GM19324 (cell line): ENCODE measurements around the gene MLC1.

Experiments used
- ATAC-seq: cut with Tn5 transposase; IDR thresholded peaks from one replicate; pipeline ENCODE4 v1.9.1; 2021; ENCODE audit warnings: mild to moderate bottlenecking, moderate library complexity; ENCODE audit not compliant: unreplicated experiment, low FRiP score

The MLC1 gene

GRCh38 chr22:50017701-50018224 is 67.5 kb downstream of the MLC1 start:
- ATAC-seq = no peak

DNA sequence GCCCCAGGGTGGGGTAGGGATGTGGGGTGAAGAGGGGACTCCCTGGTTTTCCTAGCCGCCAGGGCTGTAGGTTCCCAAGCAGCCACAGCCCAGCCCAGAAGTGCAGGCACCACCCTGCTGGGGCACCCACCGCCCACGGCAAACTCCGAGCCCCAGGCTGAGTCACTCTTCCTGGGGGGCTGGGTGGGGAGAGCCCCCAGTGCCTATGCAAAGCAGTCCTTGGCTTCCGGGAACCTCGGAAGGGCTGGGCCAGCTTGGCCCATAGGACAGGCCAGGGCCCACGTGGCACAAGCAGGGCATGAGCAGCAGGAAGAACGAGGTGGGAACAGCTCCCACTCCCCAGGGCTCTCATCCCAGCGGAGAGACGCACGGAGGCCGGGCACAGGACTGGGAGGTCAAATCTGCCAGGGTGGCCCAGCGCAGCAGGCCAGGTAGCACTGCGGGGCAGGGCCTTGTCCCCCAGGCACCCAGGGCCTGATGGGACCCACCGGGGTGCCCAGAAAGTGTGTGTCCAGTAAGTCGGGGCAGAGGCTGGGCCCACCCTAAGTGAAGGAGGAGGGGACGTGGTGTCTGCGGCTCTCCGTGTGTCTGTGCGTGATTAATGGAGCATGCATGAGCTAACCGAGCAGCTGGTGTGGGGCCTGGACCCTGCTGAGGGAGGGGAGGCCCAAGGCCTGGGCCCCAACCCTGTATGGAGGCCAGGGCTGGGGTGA is 68.1 kb downstream of the MLC1 start:
- ATAC-seq = no peak

DNA sequence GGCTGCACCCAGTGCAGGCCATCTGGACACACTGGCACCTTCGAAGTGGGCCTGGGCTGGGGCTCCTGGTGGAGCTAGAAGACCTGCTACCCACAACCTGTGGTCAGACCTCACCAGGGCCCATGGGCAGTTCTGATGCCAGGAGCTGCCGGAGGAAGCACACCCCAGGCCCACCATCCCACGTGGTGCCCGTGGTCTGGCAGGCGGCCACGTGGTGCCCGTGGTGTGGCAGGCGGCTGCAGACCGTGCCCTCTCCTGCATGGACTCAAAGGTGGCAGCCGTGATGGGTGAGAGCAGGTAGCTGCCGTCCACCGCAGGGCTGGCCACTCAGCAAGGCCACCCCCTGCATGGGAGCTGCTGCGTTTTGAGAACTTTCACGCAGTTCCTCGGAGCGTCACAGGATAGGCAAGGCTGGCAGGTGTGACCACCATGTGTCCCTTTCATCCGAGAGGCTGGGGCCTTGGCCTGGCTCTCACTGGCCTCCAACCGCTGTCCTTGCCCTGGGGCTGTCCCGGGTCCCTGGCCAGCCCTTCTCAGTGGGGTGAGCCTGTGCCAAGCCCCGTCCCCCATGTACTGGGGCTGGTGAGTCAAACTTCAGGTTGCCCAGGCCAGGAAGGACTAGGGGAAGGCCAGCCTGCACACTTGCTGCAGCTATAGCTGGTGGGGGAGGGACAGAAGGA is 68.8 kb downstream of the MLC1 start:
- no peak for ATAC-seq

DNA sequence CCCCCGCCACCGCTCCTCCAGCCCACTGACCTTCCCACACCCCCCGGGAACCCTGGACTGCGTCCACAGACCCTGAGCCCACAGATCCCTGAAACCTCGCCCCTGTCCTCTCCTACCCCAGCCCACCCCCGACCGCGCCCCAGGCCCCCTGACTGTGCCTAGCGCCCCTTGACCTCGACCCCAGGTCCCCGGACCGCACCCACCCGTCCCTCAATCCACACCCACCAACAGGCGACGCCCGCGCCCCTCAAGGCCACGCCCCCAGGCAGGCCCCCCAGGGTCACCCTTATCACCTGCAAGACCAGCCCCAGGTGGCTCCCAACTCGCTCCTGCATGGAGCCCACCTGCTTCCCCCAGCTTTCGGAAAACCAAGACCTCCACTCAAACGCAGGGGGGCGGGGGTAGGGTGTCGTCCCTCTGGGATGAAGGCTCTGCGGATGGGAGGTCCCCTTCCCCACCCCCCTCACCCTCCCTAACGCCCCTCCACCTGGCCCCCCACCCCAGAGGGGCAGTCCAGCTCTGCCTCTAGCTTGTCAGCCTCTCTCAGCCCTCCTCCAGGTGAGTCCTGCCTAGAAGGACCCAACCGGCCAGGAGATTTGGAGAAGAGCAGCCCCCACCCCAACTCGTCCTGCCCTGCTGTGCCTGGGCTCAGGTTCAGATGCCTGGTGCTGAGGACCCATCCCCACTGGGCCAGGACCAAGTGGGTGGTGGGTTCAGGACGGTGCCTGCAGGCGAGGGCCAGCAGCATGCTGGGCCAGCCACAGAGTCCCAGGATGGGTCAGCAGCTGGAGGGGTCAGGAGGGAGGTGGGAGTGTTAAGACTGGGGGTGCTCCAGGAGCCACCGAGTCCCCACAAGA is 69.5 kb downstream of the MLC1 start:
- ATAC-seq = no peak

GRCh38 chr22:50014655-50015401 is 70.4 kb downstream of the MLC1 start:
- no peak for ATAC-seq

DNA sequence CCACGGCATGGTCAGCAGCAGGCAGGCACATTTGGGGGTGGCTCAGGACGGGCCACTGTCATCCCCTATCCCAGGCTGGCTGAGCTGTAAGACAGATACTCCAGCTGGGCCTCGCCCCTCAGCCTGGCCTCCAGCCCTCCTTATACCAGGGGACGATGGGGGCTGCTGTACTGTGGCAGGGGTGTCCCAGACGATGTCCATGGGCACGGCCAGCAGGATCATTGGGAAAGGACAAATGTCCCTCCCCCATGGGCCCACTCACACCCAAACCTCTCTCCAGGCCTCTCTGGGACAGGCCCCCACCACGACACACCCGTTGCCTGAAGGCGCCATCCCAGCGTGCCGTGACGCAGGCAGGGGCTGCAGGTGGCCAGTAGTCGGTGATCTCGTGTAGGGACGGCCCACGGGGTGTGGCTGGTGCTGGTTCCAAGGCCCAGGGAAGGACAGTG is 71.1 kb downstream of the MLC1 start:
- no peak for ATAC-seq

DNA sequence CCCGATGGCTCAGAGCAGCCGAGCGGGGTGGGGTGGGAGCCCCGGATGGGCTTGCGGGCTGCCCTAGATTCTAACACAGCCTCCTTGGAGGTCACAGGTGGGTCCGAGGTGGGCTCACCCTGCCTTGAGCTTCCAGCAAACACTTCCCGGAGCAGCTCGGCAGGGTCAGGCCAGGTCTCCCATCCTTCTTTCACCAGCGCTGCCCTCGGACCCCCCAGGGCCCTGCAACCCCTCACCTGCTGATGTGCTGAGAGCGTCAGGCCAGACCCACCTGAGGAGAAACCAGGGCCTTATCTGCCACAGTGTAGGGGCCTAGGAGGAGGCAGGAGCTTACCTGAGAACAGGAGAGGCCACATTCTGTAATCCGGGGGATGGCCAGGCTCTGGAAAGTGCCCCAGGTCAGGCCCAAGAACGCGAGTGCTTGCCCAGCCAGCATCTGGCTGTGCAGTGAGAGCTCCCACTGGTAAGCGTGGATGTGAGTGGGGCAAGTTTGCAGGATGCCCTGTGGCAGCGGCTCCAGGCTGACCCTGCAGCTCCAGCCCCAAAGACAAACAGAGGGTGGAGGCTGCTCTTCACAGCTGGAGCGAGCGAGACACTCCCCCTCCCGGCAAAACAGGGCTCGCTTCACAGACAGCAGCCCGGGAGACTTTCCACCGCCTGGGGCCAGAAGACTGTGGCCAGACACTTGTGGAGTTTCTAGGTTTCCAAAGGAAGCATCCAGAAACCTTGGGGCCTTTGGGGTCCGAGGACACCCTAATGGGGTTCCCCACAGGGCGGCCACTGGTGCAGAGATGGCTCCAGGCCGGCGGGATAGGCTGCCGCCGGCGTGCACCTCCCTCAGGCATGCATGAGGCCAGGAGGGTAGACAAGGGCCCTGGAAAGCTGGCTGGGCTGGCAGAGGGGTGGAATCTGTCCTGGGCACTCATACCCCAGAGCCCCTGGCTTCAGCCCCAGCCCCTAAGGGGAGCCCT is 72.7 kb downstream of the MLC1 start, which contains the start of gene IL17REL:
Gene IL17REL, minus strand, starts transcription at position 555 of the 971 bp plus-strand sequence. Its CDS starts 119 bp downstream, at position 436.
- ATAC-seq = no peak

- no peak for ATAC-seq
Measured at GRCh38 chr22:50011447-50012210, 73.6 kb downstream of the MLC1 start.

DNA sequence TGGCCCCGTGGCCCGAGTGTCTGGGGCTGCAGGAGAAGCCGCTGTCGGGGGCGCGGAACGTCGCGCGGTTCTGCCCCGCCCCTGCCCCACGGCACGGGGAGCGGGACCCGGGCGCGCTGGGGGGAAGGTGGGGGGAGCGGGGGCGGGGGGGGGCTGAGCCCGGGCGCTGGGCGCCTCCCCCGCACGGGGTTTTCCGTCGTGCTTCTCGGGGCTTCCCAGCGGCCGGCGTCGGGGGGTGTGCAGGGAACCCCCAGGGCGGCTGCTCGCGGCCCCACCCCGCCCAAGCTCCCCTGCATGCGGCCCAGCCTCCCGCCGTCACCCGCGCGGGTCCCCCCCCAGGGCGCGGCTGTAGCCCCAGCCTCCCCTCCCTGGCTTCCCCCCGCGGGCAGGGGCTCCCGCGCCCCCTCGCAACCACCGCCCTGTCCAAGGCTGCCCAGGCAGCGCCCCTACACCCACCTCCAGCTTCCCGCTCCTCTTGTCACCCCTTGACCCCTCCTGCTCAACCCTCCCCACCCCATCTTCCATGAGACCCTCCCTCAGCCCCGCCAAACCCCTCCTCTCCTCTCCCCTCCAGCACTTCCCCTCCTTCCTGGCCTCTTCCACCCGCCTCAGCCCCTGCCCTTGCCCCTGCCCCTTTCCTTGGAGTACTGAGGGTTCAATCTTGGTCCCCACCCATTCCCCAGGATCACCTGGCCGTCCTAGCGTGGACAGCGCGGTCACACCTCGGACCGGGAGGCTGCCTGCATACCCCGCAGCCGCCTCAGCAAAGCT is 74.4 kb downstream of the MLC1 start:
- ATAC-seq = no peak

DNA sequence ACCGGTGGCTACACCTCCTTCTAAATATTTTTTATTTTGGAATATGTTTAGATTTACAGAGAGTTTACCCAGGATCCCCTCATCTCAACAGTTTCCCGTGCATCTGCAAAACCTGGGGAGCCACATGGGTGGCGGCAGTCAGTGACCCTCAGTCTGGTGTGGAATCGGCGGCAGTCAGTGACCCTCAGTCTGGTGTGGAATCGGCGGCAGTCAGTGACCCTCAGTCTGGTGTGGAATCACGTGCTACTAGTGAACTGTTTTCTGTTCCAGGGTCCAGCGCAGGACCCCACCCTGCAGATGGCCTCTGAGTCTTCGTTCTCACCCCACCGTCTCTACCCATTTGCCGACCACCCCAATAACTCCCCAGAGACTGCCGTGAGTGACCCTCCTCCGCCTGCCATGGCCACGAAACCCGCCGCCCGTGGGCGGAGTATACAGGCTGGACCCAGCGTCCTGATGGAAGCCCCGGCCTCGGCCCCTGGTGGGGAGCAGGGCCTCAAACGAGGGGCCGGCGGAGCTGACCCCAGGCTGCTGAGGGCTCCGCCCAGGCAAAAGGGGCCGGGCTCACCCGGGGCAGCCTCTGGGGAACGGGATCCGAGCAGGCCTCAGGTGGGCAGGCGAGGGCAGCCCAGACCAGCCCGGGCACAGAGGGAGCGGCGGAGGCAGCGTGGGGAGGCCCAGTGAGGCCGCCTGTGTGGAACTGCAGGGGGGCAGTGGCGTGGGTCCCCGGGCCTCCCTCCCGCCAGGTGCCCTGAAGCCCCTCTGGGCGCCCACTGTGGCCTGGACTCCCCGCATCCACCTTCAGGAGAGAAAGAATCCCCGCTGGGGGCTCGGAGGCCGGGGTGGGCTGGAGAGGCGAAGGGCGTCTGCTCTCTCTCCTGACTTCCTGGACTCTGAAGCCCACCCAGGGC is 75.2 kb downstream of the MLC1 start:
- no peak for ATAC-seq
